Neural progenitor cell (in vitro differentiated cells): ENCODE results near the gene TMEM126B. TPM values are rescaled to one million over a fixed set of nuclear protein-coding genes. Genes with fewer than 3 reads are reported as not detected.
A peak's percentile ranks its signal among the peaks of the same experiment; 100 is the strongest.
"Not testable (repeated sequence)": the region's sequence is repeated elsewhere in the genome, so short reads cannot be mapped to it uniquely, and the experiment has no call there.

Experiments
- DNase-seq: peaks from one replicate; pipeline ENCODE4 v3.0.0-alpha.2; 2016; ENCODE audit warnings: low spot score
- H2AFZ ChIP-seq: fragments of 200-600 bp; sonication (generic); replicated peaks from 2 replicates; pipeline ENCODE4 v1.6.1; 2016; ENCODE audit warnings: antibody characterized with exemption
- H3F3A ChIP-seq: fragments of 200-600 bp; sonication (generic); 2 replicates; pipeline ENCODE4 v1.6.1; 2016; ENCODE audit warnings: antibody characterized with exemption, low read depth
- H3K27ac ChIP-seq: fragments of 200-600 bp; sonication (generic); 2 replicates; pipeline ENCODE4 v1.5.1; 2016; ENCODE audit warnings: mild to moderate bottlenecking
- H3K27me3 ChIP-seq: fragments of 200-600 bp; sonication (generic); 2 replicates; pipeline ENCODE4 v1.6.1; 2016; ENCODE audit warnings: mild to moderate bottlenecking, moderate library complexity
- H3K36me3 ChIP-seq: fragments of 200-600 bp; sonication (generic); 2 replicates; pipeline ENCODE4 v1.5.1; 2016
- H3K4me1 ChIP-seq: fragments of 200-600 bp; sonication (generic); 2 replicates; pipeline ENCODE4 v1.6.1; 2016; ENCODE audit warnings: mixed run types
- H3K4me2 ChIP-seq: fragments of 200-600 bp; sonication (generic); 2 replicates; pipeline ENCODE4 v1.6.1; 2016
- H3K4me3 ChIP-seq: fragments of 200-600 bp; sonication (generic); 2 replicates; pipeline ENCODE4 v1.5.1; 2016
- H3K79me2 ChIP-seq: fragments of 200-600 bp; sonication (generic); 2 replicates; pipeline ENCODE4 v1.6.1; 2016; ENCODE audit warnings: low read depth
- H3K9ac ChIP-seq: fragments of 200-600 bp; sonication (generic); 2 replicates; pipeline ENCODE4 v1.6.1; 2016
- H3K9me3 ChIP-seq: fragments of 200-600 bp; sonication (generic); 2 replicates; pipeline ENCODE4 v1.5.1; 2016; ENCODE audit warnings: low read depth
- H4K20me1 ChIP-seq: fragments of 200-600 bp; sonication (generic); 2 replicates; pipeline ENCODE4 v1.6.1; 2016; ENCODE audit warnings: low read depth
- H3K27ac Mint-ChIP-seq: 3 replicates; pipeline ENCODE4 v1.8.0; 2021; ENCODE audit warnings: mixed read lengths
- H3K27me3 Mint-ChIP-seq: 2 replicates; pipeline ENCODE4 v1.8.0; 2022; ENCODE audit warnings: low read depth, mild to moderate bottlenecking, inconsistent platforms, moderate library complexity, mixed read lengths; ENCODE audit not compliant: insufficient read depth
- H3K36me3 Mint-ChIP-seq: 3 replicates; pipeline ENCODE4 v1.8.0; 2021; ENCODE audit warnings: mixed read lengths
- H3K4me1 Mint-ChIP-seq: 3 replicates; pipeline ENCODE4 v1.8.0; 2021; ENCODE audit warnings: mixed read lengths
- H3K4me3 Mint-ChIP-seq: 3 replicates; pipeline ENCODE4 v1.8.0; 2021; ENCODE audit warnings: mild to moderate bottlenecking, moderate library complexity, mixed read lengths
- H3K9me3 Mint-ChIP-seq: 3 replicates; pipeline ENCODE4 v1.8.0; 2020; ENCODE audit warnings: mixed read lengths
- CTCF ChIP-seq: fragments of 200-600 bp; sonication (generic); IDR thresholded peaks from 2 replicates; pipeline ENCODE4 v1.5.1; 2017; ENCODE audit warnings: antibody characterized with exemption, mild to moderate bottlenecking
- EZH2 ChIP-seq: fragments of 200-600 bp; sonication (generic); IDR thresholded peaks from 2 replicates; pipeline ENCODE4 v1.6.1; 2017; ENCODE audit warnings: antibody characterized with exemption, mild to moderate bottlenecking, moderate library complexity
- EZH2phosphoT487 ChIP-seq: fragments of 200-600 bp; sonication (generic); IDR thresholded peaks from 2 replicates; pipeline ENCODE4 v1.6.1; 2017; ENCODE audit warnings: antibody characterized with exemption
- total RNA-seq: library from RNA; depleted of rRNA; stranded (reverse); fragments of >200 nt; gene quantifications from 2 replicates; pipeline ENCODE4 v1.2.3, GENCODE V29; 2015; ENCODE audit warnings: low replicate concordance

The TMEM126B gene
- total RNA-seq, 1 donor from 2014 or later: 110 TPM

DNA sequence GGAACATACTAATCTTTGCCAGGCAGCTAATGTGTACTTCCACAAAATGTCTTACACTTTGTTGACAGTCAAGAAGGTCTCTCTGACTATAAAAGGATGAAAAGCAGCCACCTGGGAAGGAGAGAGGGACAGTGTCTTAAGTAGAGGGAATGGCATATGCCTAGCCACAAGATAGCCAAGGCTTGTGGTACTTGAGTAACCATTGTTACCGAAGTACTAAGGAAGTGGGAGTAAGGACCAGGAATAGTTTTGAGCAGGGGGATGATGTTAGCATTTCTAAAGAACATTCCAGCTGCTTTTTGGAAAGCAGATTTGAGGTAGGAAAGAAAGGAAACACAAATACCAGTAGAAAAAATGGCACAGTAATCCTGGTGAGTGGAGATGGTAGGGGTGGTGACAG lies 22.7 kb downstream of the TMEM126B start:
- H3K9ac ChIP-seq: no peak overlapping the region
- Mint-ChIP-seq H3K9me3 (no peaks in the 10 kb centered on the region), H3K4me3 (no peak overlapping the region), H3K27ac (no peak overlapping the region), H3K27me3 (peaks cover 5% of the 10 kb centered on the region), H3K4me1 (peaks cover 11% of the 10 kb centered on the region), H3K36me3 (peaks cover 2% of the 10 kb centered on the region)
- no peak overlapping the region for H3K4me3 ChIP-seq
- H4K20me1 ChIP-seq: peaks cover 16% of the 10 kb centered on the region
- H3F3A ChIP-seq: peaks cover 41% of the 10 kb centered on the region
- H2AFZ ChIP-seq: no peak overlapping the region
- no peak overlapping the region for H3K4me2 ChIP-seq
- no peak for TF ChIP-seq EZH2phosphoT487
- TF ChIP-seq CTCF: no peak
- TF ChIP-seq EZH2: no peak
- H3K27me3 ChIP-seq: no peaks in the 10 kb centered on the region
- H3K36me3 ChIP-seq: peaks cover 10% of the 10 kb centered on the region
- no peaks in the 10 kb centered on the region for H3K9me3 ChIP-seq
- DNase-seq: no peak
- peaks cover 31% of the 10 kb centered on the region for H3K79me2 ChIP-seq
- no peak overlapping the region for H3K27ac ChIP-seq
- H3K4me1 ChIP-seq: peaks cover 7% of the 10 kb centered on the region

GRCh38 chr11:85652786-85653447 lies 24.5 kb downstream of the TMEM126B start:
- Mint-ChIP-seq H3K4me1 (peaks cover 9% of the 10 kb centered on the region), H3K4me3 (no peak overlapping the region), H3K27ac (no peak overlapping the region), H3K9me3 (no peaks in the 10 kb centered on the region), H3K27me3 (peaks cover 5% of the 10 kb centered on the region), H3K36me3 (peaks cover 5% of the 10 kb centered on the region)
- Histone ChIP-seq H3K4me1 (peaks cover 7% of the 10 kb centered on the region), H3K4me2 (no peak overlapping the region), H3K79me2 (peaks cover 48% of the 10 kb centered on the region), H3K4me3 (no peak overlapping the region), H3K36me3 (peaks cover 28% of the 10 kb centered on the region), H3K27me3 (no peaks in the 10 kb centered on the region), H4K20me1 (peaks cover 33% of the 10 kb centered on the region), H2AFZ (no peak overlapping the region), H3F3A (peaks cover 49% of the 10 kb centered on the region), H3K9me3 (no peaks in the 10 kb centered on the region), H3K27ac (peak overlapping the region; percentile 54), H3K9ac (no peak overlapping the region)
- DNase-seq: no peak
- no peak for TF ChIP-seq EZH2phosphoT487
- TF ChIP-seq CTCF: no peak
- no peak for TF ChIP-seq EZH2

- H3K4me1 Mint-ChIP-seq, H3K36me3 Mint-ChIP-seq, H3K27me3 ChIP-seq, H3K27me3 Mint-ChIP-seq, H3K4me3 ChIP-seq, H2AFZ ChIP-seq, H3K4me2 ChIP-seq, H3K27ac Mint-ChIP-seq, DNase-seq, H3K9ac ChIP-seq, H3K27ac ChIP-seq, H3K9me3 ChIP-seq, H3K9me3 Mint-ChIP-seq, H3K4me3 Mint-ChIP-seq, H3K4me1 ChIP-seq: not testable (repeated sequence)
- peaks cover 48% of the 10 kb centered on the region for H3K79me2 ChIP-seq
- H3K36me3 ChIP-seq: peaks cover 32% of the 10 kb centered on the region
- H4K20me1 ChIP-seq: peaks cover 46% of the 10 kb centered on the region
- peaks cover 45% of the 10 kb centered on the region for H3F3A ChIP-seq
Observed at GRCh38 chr11:85654343-85654742, 25.9 kb downstream of the TMEM126B start.

DNA sequence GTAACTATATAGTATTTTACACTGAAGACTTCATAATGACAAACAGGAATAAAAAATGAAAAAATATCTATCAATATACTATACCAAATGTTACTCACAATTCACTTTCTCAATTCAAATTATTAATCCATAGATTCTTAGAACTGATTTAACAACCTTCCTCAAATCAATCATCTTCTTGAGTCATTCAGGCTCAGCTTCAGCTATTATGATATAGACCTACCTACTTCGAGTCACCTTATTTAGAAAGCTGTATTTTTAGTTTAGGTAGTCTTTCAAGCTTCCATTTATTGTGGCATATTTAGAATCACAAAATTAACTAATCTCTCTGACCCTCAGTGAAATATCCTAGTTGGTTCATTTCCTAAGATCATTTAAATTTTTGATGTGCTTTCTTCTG lies 28.4 kb downstream of the TMEM126B start:
- no peak overlapping the region for H3K27ac ChIP-seq
- peaks cover 26% of the 10 kb centered on the region for H3K4me1 ChIP-seq
- peaks cover 54% of the 10 kb centered on the region for H3K36me3 ChIP-seq

More for the DNA sequence above, 28.4 kb downstream of the TMEM126B start:
- no peak overlapping the region for H3K27ac Mint-ChIP-seq
- Histone ChIP-seq H3K27me3 (no peaks in the 10 kb centered on the region), H3K79me2 (peaks cover 66% of the 10 kb centered on the region), H3K9ac (peak overlapping the region; percentile 26), H4K20me1 (peaks cover 71% of the 10 kb centered on the region), H3K4me2 (no peak overlapping the region), H3F3A (peaks cover 47% of the 10 kb centered on the region), H3K4me3 (no peak overlapping the region), H3K9me3 (no peaks in the 10 kb centered on the region), H2AFZ (no peak overlapping the region)
- peaks cover 26% of the 10 kb centered on the region for H3K4me1 Mint-ChIP-seq
- TF ChIP-seq CTCF (no peak), EZH2phosphoT487 (no peak)
- H3K36me3 Mint-ChIP-seq: peaks cover 17% of the 10 kb centered on the region
- no peaks in the 10 kb centered on the region for H3K9me3 Mint-ChIP-seq
- DNase-seq: no peak
- H3K27me3 Mint-ChIP-seq: no peaks in the 10 kb centered on the region
- no peak overlapping the region for H3K4me3 Mint-ChIP-seq
